Measurements from ENCODE around the gene STRA6. TPM values are rescaled to one million over a fixed set of nuclear protein-coding genes. Genes with fewer than 3 reads are reported as not detected.

STRA6 gene
- total RNA-seq, 1 experiment from 2014 or later = 2.1 TPM

GRCh38 chr15:74138642-74139041, 63.9 kb downstream of the STRA6 start:
- intact Hi-C loops (cut with micrococcal nuclease; ENCODE audit: unreplicated experiment) = no loop called here
- CTCF ChIA-PET = no interaction called here

GRCh38 chr15:74137537-74137894, 65.1 kb downstream of the STRA6 start:
- no peaks in the 10 kb centered on the region for H3K36me3 ChIP-seq (ENCODE audit: control insufficient read depth, insufficient read depth, low read length)
- POLR2A ChIA-PET = no interaction called here
- peaks cover 2% of the 10 kb centered on the region; the same call in 1 of the 2 replicates for H3K27me3 ChIP-seq (replicated peaks; ENCODE audit: control insufficient read depth, insufficient read depth, low read length)
- no peak overlapping the region for H3K27ac Mint-ChIP-seq (ENCODE audit: unreplicated experiment)
- no TSS peak for BruUV-seq (replicated peaks)
- TF ChIP-seq CTCF (IDR thresholded peaks at IDR 0.05; ENCODE audit: insufficient read depth in 1 of 2, low read depth in 1 of 2, low read length in 1 of 2, severe bottlenecking in 1 of 2, unreplicated experiment in 1 of 2) = no peak
- no peaks in the 10 kb centered on the region for H3K4me1 ChIP-seq
- intact Hi-C loops (cut with micrococcal nuclease; ENCODE audit: unreplicated experiment) = no loop called here
- H3K4me3 ChIP-seq (ENCODE audit: low read depth, low read length) = no peak overlapping the region
- H3K36me3 Mint-ChIP-seq (ENCODE audit: insufficient read depth, unreplicated experiment) = no peaks in the 10 kb centered on the region
- no peak overlapping the region for H3K4me3 Mint-ChIP-seq (ENCODE audit: unreplicated experiment)
- H3K9me3 ChIP-seq = no peaks in the 10 kb centered on the region
- DNase-seq = no peak
- no peaks in the 10 kb centered on the region for H3K9me3 Mint-ChIP-seq (ENCODE audit: unreplicated experiment)
- peaks cover 14% of the 10 kb centered on the region for H3K27me3 Mint-ChIP-seq (ENCODE audit: insufficient read depth, unreplicated experiment)
- no peaks in the 10 kb centered on the region for H3K4me1 Mint-ChIP-seq (ENCODE audit: low read depth, unreplicated experiment)
- CTCF ChIA-PET = no interaction called here

More at GRCh38 chr15:74138642-74139041, 63.9 kb downstream of the STRA6 start:
- Mint-ChIP-seq H3K4me3 (ENCODE audit: unreplicated experiment) (no peak overlapping the region), H3K27ac (ENCODE audit: unreplicated experiment) (no peak overlapping the region), H3K36me3 (ENCODE audit: insufficient read depth, unreplicated experiment) (no peaks in the 10 kb centered on the region), H3K9me3 (ENCODE audit: unreplicated experiment) (no peaks in the 10 kb centered on the region), H3K4me1 (ENCODE audit: low read depth, unreplicated experiment) (no peaks in the 10 kb centered on the region), H3K27me3 (ENCODE audit: insufficient read depth, unreplicated experiment) (peaks cover 14% of the 10 kb centered on the region)
- Histone ChIP-seq H3K36me3 (ENCODE audit: control insufficient read depth, insufficient read depth, low read length) (no peaks in the 10 kb centered on the region), H3K9me3 (no peaks in the 10 kb centered on the region), H3K4me3 (ENCODE audit: low read depth, low read length) (no peak overlapping the region), H3K27me3 (replicated peaks; ENCODE audit: control insufficient read depth, insufficient read depth, low read length) (peaks cover 2% of the 10 kb centered on the region; the same call in 1 of the 2 replicates), H3K4me1 (no peaks in the 10 kb centered on the region)
- POLR2A ChIA-PET = interaction anchor here (0.6 kb wide), 1 partner anchor 169 kb away, joined by 5 read pairs; no protein-coding TSS in a partner anchor
- no peak for DNase-seq
- no peak for TF ChIP-seq CTCF (IDR thresholded peaks at IDR 0.05; ENCODE audit: insufficient read depth in 1 of 2, low read depth in 1 of 2, low read length in 1 of 2, severe bottlenecking in 1 of 2, unreplicated experiment in 1 of 2)
- no TSS peak for BruUV-seq (replicated peaks)

DNA sequence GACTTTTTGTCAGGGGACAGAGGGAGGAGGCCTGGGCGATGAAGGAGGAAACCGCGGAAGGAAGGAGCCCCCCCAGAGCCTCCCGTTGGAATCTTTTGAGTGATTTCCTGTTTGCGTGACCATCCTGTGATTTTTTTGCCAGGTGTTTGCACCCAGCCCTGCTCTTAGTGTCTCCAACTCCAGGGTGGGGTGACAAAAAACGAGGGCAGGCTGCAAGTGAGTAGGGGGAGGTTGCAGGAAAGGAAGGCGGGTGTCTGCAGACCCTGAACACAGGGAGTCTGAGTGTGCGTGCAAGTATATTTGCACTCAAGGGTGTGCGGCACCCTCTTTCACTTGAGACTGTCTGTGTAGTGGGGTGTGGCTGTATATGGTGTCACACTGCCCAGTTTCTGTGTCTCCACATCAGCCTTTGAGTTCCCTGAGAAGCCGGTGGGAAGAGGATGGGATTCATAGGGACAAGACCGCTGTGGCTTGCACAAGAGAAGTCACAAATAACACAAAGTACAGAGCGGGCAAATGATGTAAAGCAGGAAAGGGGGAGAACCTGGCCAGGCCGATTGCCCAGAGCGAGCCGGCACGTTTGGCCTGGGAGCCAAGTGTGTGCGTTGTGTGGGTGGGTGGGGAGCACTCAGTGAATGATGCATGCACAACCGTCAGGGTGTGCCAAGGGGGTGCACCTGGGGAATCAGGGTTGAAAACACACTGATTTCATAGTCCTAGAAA, 65.6 kb downstream of the STRA6 start:
- no peaks in the 10 kb centered on the region for H3K4me1 Mint-ChIP-seq (ENCODE audit: low read depth, unreplicated experiment)
- peaks cover 2% of the 10 kb centered on the region; the same call in 1 of the 2 replicates for H3K27me3 ChIP-seq (replicated peaks; ENCODE audit: control insufficient read depth, insufficient read depth, low read length)
- POLR2A ChIA-PET = no interaction called here

More for the DNA sequence above, 65.6 kb downstream of the STRA6 start:
- H3K4me3 Mint-ChIP-seq (ENCODE audit: unreplicated experiment) = peak overlapping the region; percentile 71
- no peaks in the 10 kb centered on the region for H3K9me3 Mint-ChIP-seq (ENCODE audit: unreplicated experiment)
- DNase-seq = no peak
- Histone ChIP-seq H3K4me3 (ENCODE audit: low read depth, low read length) (peak overlapping the region; percentile 37), H3K9me3 (no peaks in the 10 kb centered on the region), H3K36me3 (ENCODE audit: control insufficient read depth, insufficient read depth, low read length) (no peaks in the 10 kb centered on the region), H3K4me1 (no peaks in the 10 kb centered on the region)
- intact Hi-C loops (cut with micrococcal nuclease; ENCODE audit: unreplicated experiment) = no loop called here
- BruUV-seq (replicated peaks) = no TSS peak
- no peak overlapping the region for H3K27ac Mint-ChIP-seq (ENCODE audit: unreplicated experiment)
- CTCF ChIA-PET = no interaction called here
- H3K36me3 Mint-ChIP-seq (ENCODE audit: insufficient read depth, unreplicated experiment) = no peaks in the 10 kb centered on the region
- no peak for TF ChIP-seq CTCF (IDR thresholded peaks at IDR 0.05; ENCODE audit: insufficient read depth in 1 of 2, low read depth in 1 of 2, low read length in 1 of 2, severe bottlenecking in 1 of 2, unreplicated experiment in 1 of 2)
- H3K27me3 Mint-ChIP-seq (ENCODE audit: insufficient read depth, unreplicated experiment) = peaks cover 18% of the 10 kb centered on the region
